ENCODE results near the gene TMC8. TPM values are rescaled to one million over a fixed set of nuclear protein-coding genes. Genes with fewer than 3 reads are reported as not detected.

The TMC8 gene
- total RNA-seq, 1 donor from 2014 or later: 0.85 TPM

DNA sequence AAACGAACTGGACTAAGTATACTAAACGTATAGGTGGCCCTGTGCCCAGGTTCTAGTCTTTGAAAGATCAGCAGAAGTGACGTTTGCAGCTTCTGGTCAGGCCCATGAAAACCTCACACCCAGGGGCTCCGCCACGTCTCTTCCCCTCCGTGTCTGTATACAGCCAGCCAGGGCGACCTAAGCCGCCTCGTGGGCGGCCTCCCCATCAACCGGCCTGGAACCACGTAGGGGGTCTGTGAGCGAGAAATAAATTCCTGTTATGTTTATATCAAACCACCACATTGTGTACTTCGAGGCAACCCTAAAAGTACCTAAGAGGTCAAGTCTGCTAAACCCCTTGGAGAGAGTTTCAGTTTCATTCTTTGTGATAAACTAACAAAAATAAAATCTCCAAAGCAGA lies 49.5 kb downstream of the TMC8 start:
- peaks cover 19% of the 10 kb centered on the region for H3K4me1 Mint-ChIP-seq (ENCODE audit: unreplicated experiment)
- H3K4me3 Mint-ChIP-seq: no peak overlapping the region
- DNase-seq (ENCODE audit: extremely low spot score, unreplicated experiment): no peak

DNA sequence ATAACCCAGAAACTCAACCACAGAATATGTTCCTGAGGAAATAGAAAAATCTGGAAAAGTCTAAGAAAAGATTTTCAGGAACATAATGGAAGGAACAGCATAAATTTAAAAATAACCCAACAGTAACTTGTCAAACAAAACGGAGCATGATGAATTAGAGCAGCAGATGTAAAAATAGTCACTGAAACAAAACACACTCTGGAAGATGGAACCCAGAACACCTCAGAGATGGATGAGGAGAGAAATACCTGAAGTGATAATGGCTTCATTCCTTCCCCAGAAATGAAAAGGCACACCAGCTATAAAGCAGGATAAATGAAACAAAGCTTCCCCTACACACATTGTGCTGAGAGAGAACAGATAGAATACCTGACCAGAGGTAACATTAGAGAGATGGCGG lies 49.9 kb downstream of the TMC8 start:
- no peak overlapping the region for H3K27ac Mint-ChIP-seq
- H3K4me3 Mint-ChIP-seq: no peak overlapping the region
- peaks cover 17% of the 10 kb centered on the region for H3K36me3 Mint-ChIP-seq

More for the DNA sequence above, 49.5 kb downstream of the TMC8 start:
- H3K36me3 Mint-ChIP-seq: peaks cover 17% of the 10 kb centered on the region
- no peaks in the 10 kb centered on the region for H3K27me3 Mint-ChIP-seq
- TF ChIP-seq, protein P1, sequence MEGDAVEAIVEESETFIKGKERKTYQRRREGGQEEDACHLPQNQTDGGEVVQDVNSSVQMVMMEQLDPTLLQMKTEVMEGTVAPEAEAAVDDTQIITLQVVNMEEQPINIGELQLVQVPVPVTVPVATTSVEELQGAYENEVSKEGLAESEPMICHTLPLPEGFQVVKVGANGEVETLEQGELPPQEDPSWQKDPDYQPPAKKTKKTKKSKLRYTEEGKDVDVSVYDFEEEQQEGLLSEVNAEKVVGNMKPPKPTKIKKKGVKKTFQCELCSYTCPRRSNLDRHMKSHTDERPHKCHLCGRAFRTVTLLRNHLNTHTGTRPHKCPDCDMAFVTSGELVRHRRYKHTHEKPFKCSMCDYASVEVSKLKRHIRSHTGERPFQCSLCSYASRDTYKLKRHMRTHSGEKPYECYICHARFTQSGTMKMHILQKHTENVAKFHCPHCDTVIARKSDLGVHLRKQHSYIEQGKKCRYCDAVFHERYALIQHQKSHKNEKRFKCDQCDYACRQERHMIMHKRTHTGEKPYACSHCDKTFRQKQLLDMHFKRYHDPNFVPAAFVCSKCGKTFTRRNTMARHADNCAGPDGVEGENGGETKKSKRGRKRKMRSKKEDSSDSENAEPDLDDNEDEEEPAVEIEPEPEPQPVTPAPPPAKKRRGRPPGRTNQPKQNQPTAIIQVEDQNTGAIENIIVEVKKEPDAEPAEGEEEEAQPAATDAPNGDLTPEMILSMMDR (conservative IDR thresholded peaks at IDR 0.05): no peak
- no peak overlapping the region for H3K27ac Mint-ChIP-seq
- H3K9me3 Mint-ChIP-seq: no peaks in the 10 kb centered on the region

DNA sequence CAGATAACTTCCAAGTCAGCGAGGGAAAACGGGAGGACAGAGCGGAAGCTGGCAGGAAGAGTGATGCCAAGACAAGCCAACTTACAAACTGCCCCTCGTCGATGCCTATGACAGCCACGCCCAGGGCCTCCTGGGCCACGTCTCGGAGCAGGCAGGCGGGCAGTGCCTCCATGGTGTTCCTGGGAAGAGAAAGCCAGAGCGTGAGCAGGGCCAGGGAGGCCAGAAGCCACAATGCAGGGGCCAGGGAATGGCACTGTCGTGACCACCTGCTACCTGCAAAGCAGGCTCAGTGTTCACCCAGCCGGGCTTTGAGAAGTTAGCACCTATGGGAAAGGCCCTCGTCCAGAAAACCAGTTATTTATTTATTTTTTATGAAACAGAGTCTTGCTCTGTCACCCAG lies 51.9 kb downstream of the TMC8 start:
- no peak for DNase-seq (ENCODE audit: extremely low spot score, unreplicated experiment)
- Mint-ChIP-seq H3K27ac (no peak overlapping the region), H3K27me3 (no peaks in the 10 kb centered on the region)

More for the DNA sequence above, 49.9 kb downstream of the TMC8 start:
- TF ChIP-seq, protein P1 (conservative IDR thresholded peaks at IDR 0.05): no peak
- Mint-ChIP-seq H3K9me3 (no peaks in the 10 kb centered on the region), H3K4me1 (ENCODE audit: unreplicated experiment) (peaks cover 22% of the 10 kb centered on the region), H3K27me3 (no peaks in the 10 kb centered on the region)
- DNase-seq (ENCODE audit: extremely low spot score, unreplicated experiment): no peak

DNA sequence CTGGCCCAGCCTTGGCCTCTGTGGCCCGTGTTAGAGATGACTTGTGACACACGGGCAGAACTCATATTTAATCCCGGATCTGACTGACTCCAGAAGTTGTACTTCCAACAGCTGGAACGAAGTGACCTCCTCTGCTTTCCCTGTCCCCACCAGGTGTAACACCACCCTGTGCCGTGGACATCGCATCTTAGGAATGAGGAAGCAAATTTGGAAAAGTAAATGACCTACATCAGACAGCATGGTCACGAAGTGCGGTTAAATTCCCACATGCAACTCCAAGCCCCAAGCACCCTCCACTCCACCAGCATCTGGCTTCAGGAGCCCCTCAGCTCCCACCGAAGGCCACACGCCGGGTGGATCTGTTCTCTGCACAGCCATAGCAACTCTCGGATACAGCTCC lies 53.3 kb downstream of the TMC8 start:
- Mint-ChIP-seq H3K4me1 (ENCODE audit: unreplicated experiment) (peaks cover 32% of the 10 kb centered on the region), H3K27ac (no peak overlapping the region), H3K9me3 (no peaks in the 10 kb centered on the region), H3K36me3 (peaks cover 14% of the 10 kb centered on the region), H3K4me3 (peak overlapping the region; percentile 78), H3K27me3 (no peaks in the 10 kb centered on the region)
- no peak for DNase-seq (ENCODE audit: extremely low spot score, unreplicated experiment)
- TF ChIP-seq, protein P1 (conservative IDR thresholded peaks at IDR 0.05): no peak

More for the DNA sequence above, 51.9 kb downstream of the TMC8 start:
- no peaks in the 10 kb centered on the region for H3K9me3 Mint-ChIP-seq
- H3K4me1 Mint-ChIP-seq (ENCODE audit: unreplicated experiment): peaks cover 27% of the 10 kb centered on the region
- peaks cover 17% of the 10 kb centered on the region for H3K36me3 Mint-ChIP-seq
- TF ChIP-seq, protein P1 (conservative IDR thresholded peaks at IDR 0.05): no peak
- no peak overlapping the region for H3K4me3 Mint-ChIP-seq

DNA sequence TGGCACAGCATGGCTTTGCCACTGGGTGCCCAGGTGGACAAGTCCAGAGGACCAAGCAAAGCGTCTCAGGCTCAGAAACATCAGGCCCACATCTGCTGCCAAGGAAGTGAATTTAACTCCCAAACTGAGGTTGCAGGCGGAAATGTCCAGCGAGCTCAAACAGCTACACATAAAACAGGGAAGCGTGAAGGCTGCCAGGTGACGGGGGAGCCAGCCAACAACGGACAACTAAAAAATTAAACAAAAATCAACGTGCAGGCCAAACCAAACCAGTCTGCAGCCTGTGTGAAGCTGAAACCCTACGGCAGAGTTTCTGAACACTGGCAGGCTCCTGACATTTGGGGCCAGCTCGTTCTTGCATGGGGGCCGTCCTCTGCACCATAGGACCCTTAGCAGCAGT lies 53.8 kb downstream of the TMC8 start:
- H3K9me3 Mint-ChIP-seq: no peaks in the 10 kb centered on the region
- TF ChIP-seq, protein P1 (conservative IDR thresholded peaks at IDR 0.05): no peak
- no peak overlapping the region for H3K27ac Mint-ChIP-seq
- H3K4me1 Mint-ChIP-seq (ENCODE audit: unreplicated experiment): peaks cover 32% of the 10 kb centered on the region
- H3K36me3 Mint-ChIP-seq: peaks cover 14% of the 10 kb centered on the region
- peak overlapping the region; percentile 78 for H3K4me3 Mint-ChIP-seq
- H3K27me3 Mint-ChIP-seq: no peaks in the 10 kb centered on the region
- DNase-seq (ENCODE audit: extremely low spot score, unreplicated experiment): no peak

DNA sequence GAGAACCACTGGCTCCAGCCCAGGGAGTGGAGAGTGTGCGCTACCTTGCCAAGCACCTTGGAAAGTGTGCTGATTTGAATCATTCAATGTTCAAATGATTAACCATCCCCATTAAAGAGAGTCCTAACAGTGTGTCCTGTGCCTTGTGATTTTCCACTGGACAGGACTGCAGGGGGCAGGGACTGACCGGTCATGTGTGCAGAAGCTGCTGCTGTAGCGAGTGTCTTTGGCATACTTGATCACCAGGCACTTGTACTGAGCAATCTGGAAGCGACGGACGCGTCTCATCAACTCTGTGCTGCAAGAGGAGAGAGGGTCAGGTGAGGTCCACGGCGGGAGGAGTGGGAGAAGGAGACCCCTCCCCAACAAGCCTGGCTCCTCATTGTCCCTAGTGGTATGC lies 54.3 kb downstream of the TMC8 start:
- H3K36me3 Mint-ChIP-seq: peaks cover 14% of the 10 kb centered on the region
- H3K4me1 Mint-ChIP-seq (ENCODE audit: unreplicated experiment): peaks cover 32% of the 10 kb centered on the region
- peak overlapping the region; percentile 80 for H3K27ac Mint-ChIP-seq
- H3K9me3 Mint-ChIP-seq: no peaks in the 10 kb centered on the region
- TF ChIP-seq, protein P1 (conservative IDR thresholded peaks at IDR 0.05): no peak
- no peaks in the 10 kb centered on the region for H3K27me3 Mint-ChIP-seq
- DNase-seq (ENCODE audit: extremely low spot score, unreplicated experiment): no peak
- H3K4me3 Mint-ChIP-seq: peak overlapping the region; percentile 81
